ENCODE measurements around the gene BCAS3.
"Not testable (repeated sequence)": the region's sequence is repeated elsewhere in the genome, so short reads cannot be mapped to it uniquely, and the experiment has no call there.

Gene BCAS3

DNA sequence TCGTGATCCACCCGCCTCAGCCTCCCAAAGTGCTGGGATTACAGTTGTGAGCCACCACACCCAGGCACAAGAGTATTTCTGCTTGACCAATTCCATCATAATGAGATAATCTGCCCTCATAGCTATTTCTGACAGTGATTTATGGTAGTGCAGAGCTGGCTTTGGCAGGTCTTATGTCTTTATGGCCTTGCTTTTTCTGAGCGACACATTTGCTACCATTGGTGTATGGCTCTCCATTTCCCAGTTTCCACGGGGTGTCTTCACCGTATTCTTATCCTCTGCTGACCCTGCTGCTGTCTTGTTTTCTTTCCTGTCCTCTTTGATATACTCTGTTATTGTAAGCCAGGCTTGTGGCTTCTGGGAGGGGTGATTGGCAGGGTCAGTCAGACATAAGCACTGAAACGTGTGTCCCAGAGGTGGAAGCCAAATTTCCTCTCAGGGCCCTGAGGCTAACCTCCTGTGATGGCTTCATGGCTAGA is 560.8 kb downstream of the BCAS3 start:
- WGBS (ENCODE audit: insufficient coverage): 85% methylated on average over 4 of the region's 6 CpGs
- DNase-seq: no peak
- CTCF ChIA-PET: no interaction called here
- peaks cover 0 to 5% (median 2%) of the 10 kb centered on the region in 5 experiments for H3K9me3 ChIP-seq (ENCODE audit: control extremely low read depth in 1 of 5, control insufficient read depth in 4 of 5, insufficient read depth in 2 of 5, low read depth in 1 of 5, low read length in 4 of 5)
- POLR2A ChIA-PET: no interaction called here
- peaks cover 0 to 30% (median 5%) of the 10 kb centered on the region in 5 experiments for H3K27me3 ChIP-seq (replicated peaks in 2 of 5; ENCODE audit: control insufficient read depth in 4 of 5, insufficient read depth in 5 of 5, low read length in 4 of 5)
- peaks cover 0 to 7% (median 0%) of the 10 kb centered on the region in 4 experiments for H3K4me1 ChIP-seq (ENCODE audit: control extremely low read depth in 1 of 4, control insufficient read depth in 4 of 4, insufficient read depth in 4 of 4, low read length in 3 of 4)
- no peak overlapping the region for H3K4me3 ChIP-seq (ENCODE audit: control insufficient read depth in 1 of 7, extremely low read depth in 1 of 7, insufficient read depth in 4 of 7, low read depth in 2 of 7, low read length in 6 of 7)
- H3K27ac ChIP-seq (ENCODE audit: insufficient read depth in 1 of 2, low read depth in 1 of 2, low read length in 2 of 2, poor library complexity in 1 of 2, severe bottlenecking in 2 of 2): no peak overlapping the region
- H3K36me3 ChIP-seq (ENCODE audit: control insufficient read depth in 4 of 4, insufficient read depth in 4 of 4, low read length in 3 of 4): no peaks in the 10 kb centered on the region

DNA sequence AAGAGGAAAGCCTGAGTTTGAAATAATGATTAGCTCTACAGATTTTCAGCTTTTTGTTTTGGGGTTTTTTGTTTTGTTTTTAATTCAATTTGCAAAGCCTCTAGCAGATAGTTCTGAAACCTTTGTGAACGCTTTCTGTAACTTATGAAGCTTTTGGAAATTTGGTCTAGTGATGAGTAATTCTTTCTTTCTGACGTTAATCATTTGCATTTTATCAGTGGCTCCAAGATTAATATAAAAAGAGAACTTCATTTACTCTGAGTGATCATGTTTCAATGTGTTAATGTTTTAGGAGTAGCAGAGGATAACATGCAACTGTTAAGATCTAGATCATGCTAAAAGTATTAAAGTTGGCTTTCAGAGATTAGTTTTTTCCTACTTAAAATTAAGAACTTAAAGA is 561.7 kb downstream of the BCAS3 start:
- Histone ChIP-seq H3K36me3 (ENCODE audit: control insufficient read depth in 4 of 4, insufficient read depth in 4 of 4, low read length in 3 of 4) (no peaks in the 10 kb centered on the region), H3K27me3 (replicated peaks in 2 of 5; ENCODE audit: control insufficient read depth in 4 of 5, insufficient read depth in 5 of 5, low read length in 4 of 5) (peaks cover 0 to 27% (median 5%) of the 10 kb centered on the region in 5 experiments), H3K27ac (ENCODE audit: insufficient read depth in 1 of 2, low read depth in 1 of 2, low read length in 2 of 2, poor library complexity in 1 of 2, severe bottlenecking in 2 of 2) (no peak overlapping the region), H3K4me1 (ENCODE audit: control extremely low read depth in 1 of 4, control insufficient read depth in 4 of 4, insufficient read depth in 4 of 4, low read length in 3 of 4) (peaks cover 0 to 2% (median 0%) of the 10 kb centered on the region in 4 experiments), H3K9me3 (ENCODE audit: control extremely low read depth in 1 of 5, control insufficient read depth in 4 of 5, insufficient read depth in 2 of 5, low read depth in 1 of 5, low read length in 4 of 5) (peaks cover 0 to 5% (median 2%) of the 10 kb centered on the region in 5 experiments), H3K4me3 (ENCODE audit: control insufficient read depth in 1 of 7, extremely low read depth in 1 of 7, insufficient read depth in 4 of 7, low read depth in 2 of 7, low read length in 6 of 7) (no peak overlapping the region)
- ChIA-PET POLR2A (no interaction called here), CTCF (no interaction called here)
- DNase-seq: no peak
- WGBS (ENCODE audit: insufficient coverage): no CpG with 5 or more reads among the region's 2 CpGs

DNA sequence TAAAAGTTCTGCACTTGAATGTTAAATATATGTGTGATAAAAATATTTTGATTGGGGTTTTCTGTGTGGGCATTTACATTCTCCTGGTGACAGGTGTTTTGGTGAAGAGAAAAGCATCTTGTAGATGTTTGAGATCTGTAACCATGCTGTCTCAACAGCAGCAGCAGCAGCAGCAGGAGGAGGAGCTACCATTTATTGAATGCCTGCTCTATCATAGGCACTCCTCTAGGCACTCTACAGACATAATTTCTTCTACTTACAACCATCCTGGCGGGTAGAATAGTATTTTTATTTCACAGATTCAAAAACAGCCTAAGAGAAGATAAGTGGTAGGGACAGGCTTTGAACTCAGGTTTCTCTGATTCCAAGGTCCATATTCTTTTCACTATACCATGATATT is 562.3 kb downstream of the BCAS3 start:
- Histone ChIP-seq H3K36me3 (ENCODE audit: control insufficient read depth in 4 of 4, insufficient read depth in 4 of 4, low read length in 3 of 4) (no peaks in the 10 kb centered on the region), H3K4me1 (ENCODE audit: control extremely low read depth in 1 of 4, control insufficient read depth in 4 of 4, insufficient read depth in 4 of 4, low read length in 3 of 4) (no peaks in the 10 kb centered on the region), H3K27me3 (replicated peaks in 2 of 5; ENCODE audit: control insufficient read depth in 4 of 5, insufficient read depth in 5 of 5, low read length in 4 of 5) (peaks cover 0 to 29% (median 5%) of the 10 kb centered on the region in 5 experiments), H3K4me3 (ENCODE audit: control insufficient read depth in 1 of 7, extremely low read depth in 1 of 7, insufficient read depth in 4 of 7, low read depth in 2 of 7, low read length in 6 of 7) (no peak overlapping the region), H3K9me3 (ENCODE audit: control extremely low read depth in 1 of 5, control insufficient read depth in 4 of 5, insufficient read depth in 2 of 5, low read depth in 1 of 5, low read length in 4 of 5) (peaks cover 0 to 5% (median 2%) of the 10 kb centered on the region in 5 experiments), H3K27ac (ENCODE audit: insufficient read depth in 1 of 2, low read depth in 1 of 2, low read length in 2 of 2, poor library complexity in 1 of 2, severe bottlenecking in 2 of 2) (no peak overlapping the region)
- no CpG with 5 or more reads among the region's 1 CpG for WGBS (ENCODE audit: insufficient coverage)
- ChIA-PET POLR2A (no interaction called here), CTCF (no interaction called here)
- DNase-seq: no peak

DNA sequence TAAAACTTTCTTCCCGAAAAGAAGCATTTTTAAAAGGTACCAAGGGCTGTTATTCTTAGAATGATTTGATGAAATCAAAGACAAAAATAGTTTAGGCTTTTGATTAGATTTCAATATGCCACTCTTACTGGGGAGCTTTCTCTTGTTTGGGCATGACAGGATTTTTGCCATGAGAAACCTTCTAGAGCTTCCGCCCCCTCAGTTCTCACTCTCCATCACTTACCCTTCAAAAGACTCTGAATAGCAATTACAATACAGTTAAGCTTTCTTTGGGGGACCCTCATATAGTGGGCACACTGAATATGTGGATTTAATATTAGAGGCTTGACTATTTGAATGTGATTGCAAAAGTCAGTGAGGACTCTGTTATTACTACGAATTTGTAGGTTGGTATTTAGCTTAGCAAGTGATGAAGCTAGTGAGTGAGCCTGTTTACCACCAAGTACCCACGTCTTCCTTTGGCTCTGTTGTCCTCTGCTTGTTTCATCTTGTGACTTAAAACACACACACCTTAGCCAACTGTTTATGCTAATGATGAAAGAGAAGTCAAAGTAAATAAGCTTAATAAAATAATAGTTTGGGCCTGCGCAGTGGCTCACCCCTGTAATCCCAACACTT is 563.3 kb downstream of the BCAS3 start:
- no peak for DNase-seq
- WGBS (ENCODE audit: insufficient coverage): 100% methylated on average over 1 of the region's 5 CpGs
- H3K9me3 ChIP-seq (ENCODE audit: control extremely low read depth in 1 of 5, control insufficient read depth in 4 of 5, insufficient read depth in 2 of 5, low read depth in 1 of 5, low read length in 4 of 5): peaks cover 0 to 5% (median 2%) of the 10 kb centered on the region in 5 experiments
- peaks cover 0 to 39% (median 5%) of the 10 kb centered on the region in 5 experiments for H3K27me3 ChIP-seq (replicated peaks in 2 of 5; ENCODE audit: control insufficient read depth in 4 of 5, insufficient read depth in 5 of 5, low read length in 4 of 5)
- H3K4me1 ChIP-seq (ENCODE audit: control extremely low read depth in 1 of 4, control insufficient read depth in 4 of 4, insufficient read depth in 4 of 4, low read length in 3 of 4): no peaks in the 10 kb centered on the region
- ChIA-PET CTCF (no interaction called here), POLR2A (interaction anchor here (0.5 to 1.0 kb wide), 2 partner anchors 13 to 22 kb away, joined by 3 to 5 read pairs; no protein-coding TSS in a partner anchor)
- H3K36me3 ChIP-seq (ENCODE audit: control insufficient read depth in 4 of 4, insufficient read depth in 4 of 4, low read length in 3 of 4): no peaks in the 10 kb centered on the region
- H3K4me3 ChIP-seq (ENCODE audit: control insufficient read depth in 1 of 7, extremely low read depth in 1 of 7, insufficient read depth in 4 of 7, low read depth in 2 of 7, low read length in 6 of 7): no peak overlapping the region
- no peak overlapping the region for H3K27ac ChIP-seq (ENCODE audit: insufficient read depth in 1 of 2, low read depth in 1 of 2, low read length in 2 of 2, poor library complexity in 1 of 2, severe bottlenecking in 2 of 2)

DNA sequence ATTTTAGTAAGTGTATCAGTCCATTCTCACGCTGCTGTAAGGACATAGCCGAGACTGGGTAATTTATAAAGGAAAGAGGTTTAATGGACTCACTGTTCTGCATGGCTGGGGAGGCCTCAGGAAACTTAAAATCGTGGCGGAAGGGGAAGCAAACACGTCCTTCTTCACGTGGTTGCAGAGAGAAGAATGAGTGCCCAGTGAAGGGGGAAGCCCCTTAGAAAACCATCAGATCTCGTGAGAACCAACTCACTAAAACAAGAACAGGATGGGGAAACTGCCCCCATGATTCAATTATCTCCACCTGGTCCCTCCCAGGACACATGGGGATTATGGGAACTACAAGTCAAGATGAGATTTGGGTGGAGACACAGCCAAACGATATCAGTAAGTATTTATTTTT is 567.3 kb downstream of the BCAS3 start:
- Histone ChIP-seq H3K27me3 (replicated peaks in 2 of 5; ENCODE audit: control insufficient read depth in 4 of 5, insufficient read depth in 5 of 5, low read length in 4 of 5) (peaks cover 0 to 50% (median 8%) of the 10 kb centered on the region in 5 experiments), H3K4me1 (ENCODE audit: control extremely low read depth in 1 of 4, control insufficient read depth in 4 of 4, insufficient read depth in 4 of 4, low read length in 3 of 4) (peaks cover 0 to 12% (median 0%) of the 10 kb centered on the region in 4 experiments)
- H3K27ac ChIP-seq (ENCODE audit: insufficient read depth in 1 of 2, low read depth in 1 of 2, low read length in 2 of 2, poor library complexity in 1 of 2, severe bottlenecking in 2 of 2); DNase-seq; CTCF ChIA-PET; H3K4me3 ChIP-seq (ENCODE audit: control insufficient read depth in 1 of 7, extremely low read depth in 1 of 7, insufficient read depth in 4 of 7, low read depth in 2 of 7, low read length in 6 of 7); POLR2A ChIA-PET; H3K9me3 ChIP-seq (ENCODE audit: control extremely low read depth in 1 of 5, control insufficient read depth in 4 of 5, insufficient read depth in 2 of 5, low read depth in 1 of 5, low read length in 4 of 5); H3K36me3 ChIP-seq (ENCODE audit: control insufficient read depth in 4 of 4, insufficient read depth in 4 of 4, low read length in 3 of 4): not testable (repeated sequence)
- 71% methylated on average over 3 of the region's 8 CpGs for WGBS (ENCODE audit: insufficient coverage)

- H3K4me3 ChIP-seq (ENCODE audit: control insufficient read depth in 1 of 7, extremely low read depth in 1 of 7, insufficient read depth in 4 of 7, low read depth in 2 of 7, low read length in 6 of 7): no peak overlapping the region
- H3K27me3 ChIP-seq (replicated peaks in 2 of 5; ENCODE audit: control insufficient read depth in 4 of 5, insufficient read depth in 5 of 5, low read length in 4 of 5): peaks cover 0 to 56% (median 8%) of the 10 kb centered on the region in 5 experiments
- no peaks in the 10 kb centered on the region for H3K9me3 ChIP-seq (ENCODE audit: control extremely low read depth in 1 of 5, control insufficient read depth in 4 of 5, insufficient read depth in 2 of 5, low read depth in 1 of 5, low read length in 4 of 5)
- H3K36me3 ChIP-seq (ENCODE audit: control insufficient read depth in 4 of 4, insufficient read depth in 4 of 4, low read length in 3 of 4): no peaks in the 10 kb centered on the region
- ChIA-PET CTCF (no interaction called here), POLR2A (no interaction called here)
- 93% methylated on average over 3 of the region's 3 CpGs for WGBS (ENCODE audit: insufficient coverage)
- no peak overlapping the region for H3K27ac ChIP-seq (ENCODE audit: insufficient read depth in 1 of 2, low read depth in 1 of 2, low read length in 2 of 2, poor library complexity in 1 of 2, severe bottlenecking in 2 of 2)
- no peak for DNase-seq
- H3K4me1 ChIP-seq (ENCODE audit: control extremely low read depth in 1 of 4, control insufficient read depth in 4 of 4, insufficient read depth in 4 of 4, low read length in 3 of 4): peaks cover 0 to 17% (median 2%) of the 10 kb centered on the region in 4 experiments
Observed at GRCh38 chr17:61245706-61246135, 568.1 kb downstream of the BCAS3 start.

DNA sequence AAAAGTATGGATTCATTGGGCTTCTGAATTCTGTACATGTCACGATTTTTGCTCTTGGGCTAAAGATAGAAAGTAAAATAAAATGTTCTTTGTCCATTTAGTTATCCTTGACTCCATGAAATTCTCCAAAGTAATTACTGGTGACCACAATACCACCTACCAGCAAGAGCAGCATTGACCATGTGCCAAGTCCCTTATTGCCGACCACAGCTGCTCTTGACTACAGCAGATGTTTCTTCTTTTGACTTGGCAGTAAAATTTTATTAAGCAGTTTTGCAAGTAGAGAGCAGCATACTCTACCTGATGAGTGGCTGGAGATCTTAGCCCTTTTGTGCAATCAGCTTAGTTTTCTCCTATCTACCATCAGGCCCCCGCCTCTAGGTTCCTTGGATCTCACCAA is 569.8 kb downstream of the BCAS3 start:
- POLR2A ChIA-PET: no interaction called here
- Histone ChIP-seq H3K27me3 (replicated peaks in 2 of 5; ENCODE audit: control insufficient read depth in 4 of 5, insufficient read depth in 5 of 5, low read length in 4 of 5) (peaks cover 0 to 51% (median 8%) of the 10 kb centered on the region in 5 experiments), H3K4me1 (ENCODE audit: control extremely low read depth in 1 of 4, control insufficient read depth in 4 of 4, insufficient read depth in 4 of 4, low read length in 3 of 4) (peaks cover 9 to 34% (median 14%) of the 10 kb centered on the region in 4 experiments), H3K4me3 (ENCODE audit: control insufficient read depth in 1 of 7, extremely low read depth in 1 of 7, insufficient read depth in 4 of 7, low read depth in 2 of 7, low read length in 6 of 7) (no peak overlapping the region), H3K9me3 (ENCODE audit: control extremely low read depth in 1 of 5, control insufficient read depth in 4 of 5, insufficient read depth in 2 of 5, low read depth in 1 of 5, low read length in 4 of 5) (no peaks in the 10 kb centered on the region), H3K36me3 (ENCODE audit: control insufficient read depth in 4 of 4, insufficient read depth in 4 of 4, low read length in 3 of 4) (no peaks in the 10 kb centered on the region), H3K27ac (ENCODE audit: insufficient read depth in 1 of 2, low read depth in 1 of 2, low read length in 2 of 2, poor library complexity in 1 of 2, severe bottlenecking in 2 of 2) (no peak overlapping the region)
- DNase-seq: no peak
- 96% methylated on average over 3 of the region's 3 CpGs for WGBS (ENCODE audit: insufficient coverage)
- CTCF ChIA-PET: no interaction called here

Measured in common myeloid progenitor, CD34-positive (primary cell).